Measurements from ENCODE around the gene SHLD2.
"Not testable (repeated sequence)": the region's sequence is repeated elsewhere in the genome, so short reads cannot be mapped to it uniquely, and the experiment has no call there.

The SHLD2 gene

DNA sequence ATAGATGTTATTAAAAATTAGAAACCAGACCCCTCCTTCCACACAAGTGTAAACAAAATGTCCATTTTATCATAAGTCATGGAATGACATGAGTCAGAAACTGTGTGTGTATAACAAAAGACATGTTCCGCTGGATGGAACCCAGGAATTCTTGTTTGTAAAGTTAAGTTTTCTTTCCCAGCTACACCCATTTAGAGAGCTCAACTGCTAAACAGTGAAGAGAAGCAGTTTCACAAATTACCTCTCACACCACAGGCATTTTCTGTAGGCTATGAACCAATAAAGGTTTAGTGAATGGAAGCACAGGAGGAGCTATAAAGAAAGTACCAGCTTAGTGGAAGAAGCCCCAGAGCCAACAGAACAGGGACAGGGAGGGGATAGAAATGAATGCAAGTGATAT is 12.8 kb upstream of the SHLD2 start:
- DNase-seq; intact Hi-C loops (cut with DNase I): not testable (repeated sequence)

DNA sequence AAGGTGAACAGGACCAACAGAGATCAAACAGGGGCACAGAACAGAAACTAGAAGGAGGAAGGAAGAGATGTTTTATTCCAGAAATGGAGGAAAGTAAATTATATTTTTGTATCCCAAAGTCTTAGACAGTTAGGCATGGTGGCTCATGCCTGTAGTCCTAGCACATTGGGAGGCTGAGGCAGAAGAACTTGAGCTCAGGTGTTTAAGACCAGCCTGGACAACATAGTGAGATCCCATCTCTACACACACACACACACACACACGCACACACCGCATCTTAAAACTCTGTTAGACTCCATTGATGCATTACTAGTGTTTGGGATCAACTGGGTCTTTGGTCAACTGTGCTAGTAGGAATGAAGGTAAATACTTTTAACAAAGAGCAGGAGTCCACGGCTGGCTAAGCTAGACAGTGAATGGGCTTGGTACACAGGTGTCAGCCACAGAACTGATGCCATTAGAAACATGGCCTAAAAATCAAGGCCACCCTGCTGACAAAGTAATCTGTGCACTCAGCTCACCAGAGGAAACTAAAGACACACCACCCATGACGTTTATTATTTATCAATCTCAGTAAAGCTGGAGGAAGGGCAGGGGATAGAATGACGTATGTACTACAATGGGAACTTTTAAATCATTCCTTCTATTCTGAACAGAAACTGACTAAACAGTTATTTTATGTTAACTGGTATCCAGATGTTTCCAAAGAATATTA is 11.3 kb upstream of the SHLD2 start:
- intact Hi-C loops (cut with DNase I); DNase-seq: not testable (repeated sequence)

DNA sequence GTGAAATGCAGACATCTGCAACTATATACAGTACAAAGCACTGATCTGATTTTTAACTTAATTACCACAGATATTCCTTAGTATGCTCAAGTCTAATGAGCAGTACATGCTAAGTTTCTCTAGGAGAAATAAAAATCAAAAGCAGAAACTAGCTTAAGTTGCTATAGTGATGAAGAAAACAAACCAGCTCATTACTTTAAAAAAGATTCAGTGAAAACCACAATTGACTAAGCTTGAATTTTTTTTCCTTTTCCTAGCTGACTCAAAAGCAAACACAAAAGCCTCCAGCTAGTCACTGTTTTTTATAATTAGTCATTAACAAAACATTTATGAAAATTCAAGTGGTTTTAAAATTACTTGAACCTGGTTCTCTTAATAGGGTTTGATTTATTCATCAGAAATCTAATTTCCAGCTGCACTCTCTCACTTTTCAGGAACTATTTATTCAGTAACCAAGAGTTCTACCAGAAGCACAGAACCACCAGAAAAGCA is 10.7 kb upstream of the SHLD2 start:
- DNase-seq; intact Hi-C loops (cut with DNase I): not testable (repeated sequence)

DNA sequence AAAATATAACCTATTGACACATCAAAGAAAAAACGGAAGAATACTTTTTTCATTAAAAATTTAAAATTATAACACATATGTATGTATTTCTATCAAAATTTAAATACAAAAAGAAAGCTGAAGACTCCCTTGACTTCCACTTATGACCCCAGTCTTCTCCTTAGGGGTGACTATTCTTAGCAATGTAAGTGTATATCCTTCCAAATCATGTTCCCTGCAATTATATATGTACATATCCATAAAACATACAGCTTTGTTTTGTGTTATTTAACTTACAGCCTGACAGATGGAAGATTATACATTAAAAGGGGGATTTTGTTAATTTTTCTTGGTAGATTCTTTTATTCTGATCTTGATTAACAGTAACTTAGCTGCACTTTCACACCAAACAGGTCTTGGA is 9.5 kb upstream of the SHLD2 start:
- intact Hi-C loops (cut with DNase I), result no loop called here
- DNase-seq, result no peak

DNA sequence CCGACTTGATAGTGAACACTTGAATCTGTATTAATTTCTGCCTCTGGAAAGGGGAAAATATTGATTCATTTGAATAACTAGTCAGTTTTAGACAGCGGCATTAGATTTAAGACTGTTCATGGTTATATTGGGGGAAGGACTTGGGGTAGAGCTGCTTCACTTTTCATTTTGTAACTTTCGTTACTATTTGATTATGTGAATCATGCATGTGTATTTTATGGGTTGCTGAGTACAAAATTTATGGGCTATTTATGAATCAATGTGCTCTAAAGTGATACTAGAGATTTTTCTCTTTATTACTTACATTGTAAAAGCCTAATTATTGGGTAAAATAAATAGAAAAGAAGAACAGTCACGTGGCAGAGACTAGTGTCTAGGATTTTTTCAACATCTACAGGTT is 5.3 kb upstream of the SHLD2 start:
- no peak for DNase-seq
- intact Hi-C loops (cut with DNase I), result loop anchor here (5.0 to 10.0 kb wide), 2 partner anchors 37 to 155 kb away; no protein-coding TSS in a partner anchor

DNA sequence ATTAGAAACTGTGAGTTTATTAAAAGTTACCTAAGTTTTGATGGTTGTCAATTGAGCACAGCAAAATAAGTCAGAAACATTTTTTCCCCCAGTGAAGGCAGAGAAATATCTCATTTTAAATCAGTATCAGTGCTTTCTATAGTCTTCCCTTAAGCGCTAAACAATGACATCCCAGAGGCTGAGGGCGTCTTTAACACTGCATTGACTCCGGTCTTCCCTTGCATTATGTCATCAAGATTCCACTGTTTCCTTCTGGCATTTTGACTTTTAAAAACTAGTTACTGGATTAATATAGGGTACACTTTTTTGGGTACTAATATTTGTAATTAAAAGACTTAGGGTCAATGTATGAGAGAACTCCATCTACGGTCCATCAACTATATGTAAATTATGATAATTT is 4.2 kb upstream of the SHLD2 start:
- intact Hi-C loops (cut with DNase I), result loop anchor here (5.0 to 10.0 kb wide), 2 partner anchors 38 to 156 kb away; no protein-coding TSS in a partner anchor
- no peak for DNase-seq

DNA sequence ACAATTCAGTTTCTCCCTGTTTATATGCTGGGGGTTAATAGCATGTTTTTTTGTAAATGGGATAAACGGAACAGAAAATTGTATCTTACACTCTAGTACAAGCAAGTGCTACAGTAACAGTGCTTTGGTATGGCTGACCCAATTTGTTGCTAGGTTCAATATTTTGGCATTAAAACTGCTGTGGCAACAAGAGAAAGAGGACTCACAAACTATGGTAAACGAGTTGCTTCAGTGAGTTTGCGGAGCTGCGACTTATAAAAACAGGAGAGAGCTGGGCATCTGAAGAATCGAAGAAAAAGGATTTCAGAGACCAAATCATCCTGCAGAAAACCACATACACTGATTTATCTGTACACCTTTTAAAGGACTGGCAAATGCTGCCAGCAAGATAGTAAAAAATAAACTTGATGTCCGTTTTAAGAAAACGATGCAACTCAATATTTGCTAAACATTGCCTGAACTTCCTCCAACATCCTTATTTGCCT is 2.6 kb upstream of the SHLD2 start:
- no peak for DNase-seq

DNA sequence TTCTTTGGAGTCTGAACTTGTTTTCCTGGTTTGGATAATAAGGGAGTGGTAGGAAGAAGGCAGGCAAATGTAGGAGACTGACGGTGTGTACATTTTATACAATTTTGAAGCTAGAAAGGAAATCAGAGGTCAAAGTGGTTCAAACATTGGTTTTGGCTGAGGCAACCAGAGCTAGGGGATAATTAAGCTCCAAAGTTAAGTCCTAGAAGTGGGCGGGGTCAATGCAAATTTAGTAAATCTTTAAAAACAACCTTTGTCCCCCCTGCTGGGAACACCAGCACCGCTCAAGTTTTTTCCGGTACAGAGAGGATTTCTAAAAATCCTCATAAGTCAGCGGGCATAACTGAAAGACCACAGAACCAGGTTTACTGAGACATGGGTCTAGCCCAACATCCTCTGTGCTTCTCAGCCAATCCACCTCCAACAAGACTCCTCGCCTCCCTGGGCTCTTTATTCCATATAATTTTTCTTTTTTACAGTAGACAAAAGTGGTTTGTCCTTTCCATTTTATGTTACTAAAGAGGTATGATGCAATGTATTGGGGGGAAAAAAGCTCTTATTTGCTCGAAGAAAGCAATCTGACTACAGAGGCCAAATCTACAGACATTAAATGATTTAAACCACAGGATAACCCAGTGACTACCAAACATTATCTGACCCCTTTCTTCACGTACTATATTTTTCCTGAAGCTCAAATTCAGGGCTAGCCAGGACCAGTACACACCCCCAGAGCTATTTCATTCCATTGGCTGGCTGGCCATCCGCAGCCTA is 2.0 kb upstream of the SHLD2 start:
- intact Hi-C loops (cut with DNase I), result loop anchor here (5.0 to 10.0 kb wide), 2 partner anchors 41 to 158 kb away; no protein-coding TSS in a partner anchor
- peak in 3 of 42 donors; percentile 8 to 17 (median 16) for DNase-seq

More for the DNA sequence above, 2.6 kb upstream of the SHLD2 start:
- intact Hi-C loops (cut with DNase I), result loop anchor here (5.0 to 10.0 kb wide), 2 partner anchors 40 to 158 kb away; no protein-coding TSS in a partner anchor

DNA sequence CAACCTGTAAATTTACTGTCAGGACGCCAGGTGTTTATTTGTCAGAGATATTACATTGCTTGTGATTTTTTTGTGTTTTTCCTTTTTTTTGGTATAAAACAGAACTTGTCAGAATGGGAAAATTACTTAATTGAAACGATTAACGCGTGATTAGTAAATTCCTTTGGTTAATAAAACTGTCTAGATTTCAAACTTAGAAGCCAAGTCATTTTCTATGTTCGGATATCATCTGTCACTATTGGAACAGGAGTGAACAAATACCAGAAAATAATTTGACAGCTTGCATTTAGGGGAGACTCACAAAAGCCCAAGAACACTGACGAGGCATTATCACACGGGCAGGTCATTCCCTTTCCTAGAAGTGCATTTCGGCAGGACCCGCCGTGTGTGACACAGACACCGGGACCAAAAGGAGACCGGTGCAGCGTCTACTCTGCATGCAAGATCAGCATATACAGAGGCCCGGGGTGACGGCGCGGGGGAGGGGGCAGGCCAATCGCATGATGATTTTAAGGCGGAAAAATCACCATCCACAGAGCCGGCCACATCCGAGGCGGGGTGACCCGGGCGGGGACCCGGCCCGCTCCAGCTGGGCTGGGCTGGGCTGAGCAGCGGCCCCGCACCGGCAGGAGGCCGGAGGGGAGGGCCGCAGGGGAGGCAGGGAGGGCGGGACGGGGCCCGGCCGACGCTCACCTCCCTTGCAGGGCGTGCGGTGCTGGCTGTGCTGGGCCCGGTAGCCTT is 1.2 kb upstream of the SHLD2 start:
- intact Hi-C loops (cut with DNase I), result loop anchor here (5.0 to 10.0 kb wide), 2 partner anchors 42 to 159 kb away; no protein-coding TSS in a partner anchor
- DNase-seq, result peak; percentile 25 to 83 (median 60)

DNA sequence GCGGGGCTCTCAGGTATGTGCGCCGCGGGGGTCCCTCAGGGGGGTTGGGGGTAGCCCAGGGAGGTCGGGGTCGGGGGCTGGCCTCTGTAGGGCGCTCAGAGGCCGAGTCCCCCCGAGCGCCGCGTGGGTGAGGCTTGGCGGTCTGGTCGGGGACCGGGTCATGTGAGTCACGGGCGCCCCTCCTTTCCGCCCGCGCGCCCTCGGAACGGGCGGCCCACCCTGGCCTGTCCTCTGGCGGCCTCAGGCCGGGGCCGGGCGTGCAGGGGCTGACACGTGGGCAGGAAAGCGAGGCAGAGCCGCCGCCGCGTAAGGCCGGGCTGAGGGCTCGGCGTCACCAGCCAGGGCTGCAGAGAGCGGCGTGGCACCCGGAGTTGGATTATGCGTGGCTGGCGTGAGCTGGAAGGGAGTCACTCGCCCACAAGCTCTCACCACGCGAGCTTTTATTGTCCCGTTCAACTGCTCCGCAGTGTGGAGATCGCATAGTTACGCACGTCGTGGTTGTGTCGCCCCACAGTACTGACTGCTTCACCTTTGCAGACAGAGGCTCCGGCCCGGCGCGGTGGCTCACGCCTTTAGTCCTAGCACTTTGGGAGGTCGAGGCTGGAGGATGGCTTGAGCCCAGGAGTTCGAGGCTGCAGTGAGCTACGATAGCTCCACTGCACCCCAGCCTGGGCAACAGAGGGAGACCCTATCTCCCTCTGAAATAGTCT is 385 bp downstream of the SHLD2 start:
- intact Hi-C loops (cut with DNase I), result loop anchor here (10.0 kb wide), 1 partner anchor 161 kb away; no protein-coding TSS in a partner anchor

DNA sequence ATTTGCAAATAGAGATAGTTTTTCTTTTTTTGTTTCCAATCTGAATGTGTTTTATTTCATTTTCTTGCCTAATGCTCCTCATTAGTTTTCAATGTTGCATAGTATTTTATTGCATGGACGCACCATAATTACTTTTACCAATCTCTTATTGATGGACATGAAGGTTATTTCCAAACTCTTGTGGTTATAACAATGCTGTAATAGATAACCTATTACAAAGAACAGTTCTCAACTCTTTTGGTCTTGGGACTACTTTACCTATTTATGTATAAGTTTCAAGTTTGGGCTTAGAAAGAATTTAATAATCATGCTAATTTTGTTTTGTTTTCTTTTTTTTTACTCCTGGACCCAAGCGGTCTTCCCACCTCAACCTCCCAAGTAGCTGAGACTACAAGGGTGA is 7.0 kb downstream of the SHLD2 start:
- intact Hi-C loops (cut with DNase I), result no loop called here
- no peak for DNase-seq

More for the DNA sequence above, 385 bp downstream of the SHLD2 start:
- DNase-seq, result peak; percentile 37 to 88 (median 73)

DNA sequence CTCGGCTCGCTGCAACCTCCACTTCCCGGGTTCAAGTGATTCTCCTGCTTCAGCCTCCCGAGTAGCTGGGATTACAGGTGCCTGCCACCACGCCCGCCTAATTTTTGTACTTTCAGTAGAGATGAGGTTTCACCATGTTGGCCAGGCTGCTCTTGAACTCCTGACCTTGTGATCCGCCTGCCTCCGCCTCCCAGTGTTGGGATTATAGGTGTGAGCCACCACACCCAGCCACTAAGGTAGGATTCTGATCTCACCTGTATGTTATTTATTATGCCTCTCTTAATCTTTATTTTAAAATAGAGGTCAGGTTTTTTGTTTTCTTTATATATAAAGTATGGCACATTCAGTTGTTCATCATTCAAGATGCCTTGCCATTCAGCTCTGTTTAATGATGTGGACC is 9.7 kb downstream of the SHLD2 start:
- intact Hi-C loops (cut with DNase I); DNase-seq: not testable (repeated sequence)

DNA sequence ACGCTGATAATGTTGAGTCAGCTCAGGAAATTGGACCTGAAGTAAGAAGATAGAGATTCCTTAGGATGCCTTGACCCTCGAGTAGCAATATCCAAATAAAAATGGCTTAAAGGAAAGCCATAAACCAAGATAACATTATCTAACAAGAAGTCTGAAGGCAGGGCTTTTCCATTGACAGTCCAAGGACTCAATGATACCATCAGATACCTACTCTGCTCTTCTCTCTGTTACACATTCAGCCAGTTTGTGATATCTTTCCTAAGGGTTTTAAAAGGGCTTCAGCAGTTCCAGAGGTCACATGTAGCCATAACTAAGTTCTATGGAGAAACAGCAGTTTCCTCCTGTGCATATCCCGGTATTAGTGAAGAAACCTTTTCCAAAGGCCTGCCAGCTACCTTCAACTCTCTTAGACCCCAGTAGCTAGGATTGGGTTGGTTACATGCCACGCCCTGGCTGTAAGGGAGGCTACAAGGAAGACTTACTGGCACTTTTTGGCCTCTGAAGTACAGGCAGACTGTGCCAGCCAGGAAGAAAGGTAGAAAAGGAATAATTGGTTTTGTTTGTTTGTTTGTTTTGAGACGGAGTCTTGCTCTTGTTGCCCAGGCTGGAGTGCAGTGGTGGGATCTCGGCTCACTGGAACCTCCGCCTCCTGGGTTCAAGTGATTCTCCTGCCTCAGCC is 10.6 kb downstream of the SHLD2 start:
- intact Hi-C loops (cut with DNase I), result no loop called here
- no peak for DNase-seq

DNA sequence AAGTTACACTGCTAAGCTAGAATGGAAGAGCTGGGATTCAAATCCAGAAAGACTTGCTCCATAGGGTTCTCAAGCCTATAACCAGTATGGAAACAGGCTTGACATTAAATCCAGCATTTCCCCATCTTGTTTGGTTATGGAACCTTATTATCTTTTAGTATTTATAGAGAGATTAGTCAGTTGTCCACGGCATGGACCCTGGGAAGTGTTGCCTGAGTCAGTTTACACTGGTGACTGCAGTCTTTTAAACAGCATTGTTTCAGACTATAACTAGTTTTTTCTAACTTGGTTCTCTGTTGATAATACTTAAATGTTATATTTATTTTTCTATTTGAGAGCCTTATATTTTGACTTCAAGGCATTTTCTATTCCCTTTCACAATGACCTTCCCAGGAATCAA is 23.1 kb downstream of the SHLD2 start:
- intact Hi-C loops (cut with DNase I); DNase-seq: not testable (repeated sequence)

DNA sequence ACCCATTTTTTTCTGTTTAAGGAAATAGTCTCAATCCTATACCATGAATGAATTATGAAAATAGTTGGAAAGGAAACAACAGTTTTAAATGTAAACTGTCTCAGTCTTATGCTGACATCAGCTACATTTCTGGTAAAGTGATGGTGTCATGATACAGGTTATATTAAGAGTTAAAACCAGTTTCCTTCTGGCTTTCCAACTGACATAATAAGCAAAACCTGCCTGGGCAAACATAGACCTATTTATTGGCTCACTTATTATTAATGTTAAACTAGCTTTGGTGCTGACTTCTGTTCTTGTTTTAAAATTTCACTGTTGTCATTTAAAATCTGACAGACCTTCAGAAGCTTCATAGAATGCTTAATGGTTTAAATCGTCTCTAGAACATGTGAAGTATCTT is 24.0 kb downstream of the SHLD2 start:
- intact Hi-C loops (cut with DNase I); DNase-seq: not testable (repeated sequence)

DNA sequence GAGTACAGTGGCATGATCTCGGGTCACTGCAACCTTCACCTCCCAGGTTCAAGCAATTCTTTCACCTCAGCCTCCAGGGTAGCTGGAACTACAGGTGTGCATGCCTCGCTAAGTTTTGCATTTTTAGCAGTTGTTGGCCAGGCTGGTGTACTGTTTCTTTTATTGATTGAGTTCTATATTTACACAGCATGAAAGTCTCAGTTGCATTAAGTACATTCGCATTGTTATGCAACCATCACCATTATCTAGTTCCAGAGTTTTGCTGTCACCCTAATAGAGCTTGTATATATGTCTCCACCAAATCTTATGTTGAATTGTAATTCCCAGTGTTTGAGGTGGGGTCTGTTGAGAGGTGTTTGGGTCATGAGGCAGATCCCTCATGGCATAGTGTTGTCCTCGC is 28.3 kb downstream of the SHLD2 start:
- DNase-seq; intact Hi-C loops (cut with DNase I): not testable (repeated sequence)

DNA sequence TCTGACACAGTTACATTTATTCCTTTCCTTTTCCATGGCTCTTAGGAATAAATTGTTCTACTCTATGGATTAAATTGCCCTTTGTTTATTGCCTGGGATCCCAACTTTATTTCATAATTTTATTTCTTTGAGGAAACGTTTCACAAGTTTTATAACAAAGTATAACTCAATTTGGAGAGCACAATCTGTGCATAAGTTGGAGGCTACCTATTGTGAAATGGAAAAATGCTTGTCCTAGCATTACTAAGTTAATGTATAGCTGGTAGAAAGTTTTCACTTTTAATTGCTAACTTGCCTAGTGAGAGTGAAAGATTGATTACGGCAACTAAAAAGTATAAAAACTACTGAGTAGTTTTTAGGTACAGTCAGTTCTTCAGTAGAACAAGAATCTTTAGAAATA is 32.0 kb downstream of the SHLD2 start:
- intact Hi-C loops (cut with DNase I), result not testable (repeated sequence)

More for the DNA sequence above, 32.0 kb downstream of the SHLD2 start:
- not testable (repeated sequence) for DNase-seq

All from head of caudate nucleus (tissue), 42 donors.